MM.1S (cell line): ENCODE results near the gene NLGN1.

Experiments
- DNase-seq: peaks from one replicate; pipeline ENCODE4 v3.0.0-alpha.2; 2015
- H2AFZ ChIP-seq: fragments of 300-600 bp; sonication (generic); 2 replicates; pipeline ENCODE4 v1.6.0; 2016; ENCODE audit warnings: antibody characterized with exemption, low read length
- H3F3A ChIP-seq: fragments of 300-600 bp; sonication (generic); 2 replicates; pipeline ENCODE4 v1.6.1; 2016; ENCODE audit warnings: mild to moderate bottlenecking, antibody characterized with exemption, low read length, moderate library complexity, mixed read lengths; ENCODE audit not compliant: insufficient read depth
- H3K27ac ChIP-seq: fragments of 300-600 bp; sonication (generic); 2 replicates; pipeline ENCODE4 v1.5.1; 2016; ENCODE audit warnings: mild to moderate bottlenecking, low read length
- H3K27me3 ChIP-seq: fragments of 300-600 bp; sonication (generic); replicated peaks from 2 replicates; pipeline ENCODE4 v1.6.0; 2016; ENCODE audit warnings: low read length; ENCODE audit not compliant: insufficient read depth
- H3K36me3 ChIP-seq: fragments of 300-600 bp; sonication (generic); replicated peaks from 2 replicates; pipeline ENCODE4 v1.6.1; 2016; ENCODE audit warnings: mild to moderate bottlenecking, low read length, mixed read lengths; ENCODE audit not compliant: insufficient read depth
- H3K4me1 ChIP-seq: fragments of 300-600 bp; sonication (generic); 2 replicates; pipeline ENCODE4 v1.6.1; 2016; ENCODE audit warnings: low read length, mixed read lengths
- H3K4me2 ChIP-seq: fragments of 300-600 bp; sonication (generic); 2 replicates; pipeline ENCODE4 v1.6.0; 2016; ENCODE audit warnings: low read depth, low read length
- H3K4me3 ChIP-seq: fragments of 300-600 bp; sonication (generic); 2 replicates; pipeline ENCODE4 v1.5.1; 2016; ENCODE audit warnings: low read length, mixed read lengths
- H3K79me2 ChIP-seq: fragments of 300-600 bp; sonication (generic); 2 replicates; pipeline ENCODE4 v1.6.1; 2016; ENCODE audit warnings: mixed run types, low read length, mixed read lengths
- H3K9ac ChIP-seq: fragments of 300-600 bp; sonication (generic); 2 replicates; pipeline ENCODE4 v1.6.1; 2016; ENCODE audit warnings: low read length, mixed read lengths
- H3K9me2 ChIP-seq: fragments of 300-600 bp; sonication (generic); replicated peaks from 2 replicates; pipeline ENCODE4 v1.6.1; 2016; ENCODE audit warnings: mild to moderate bottlenecking, low read length, mixed read lengths; ENCODE audit not compliant: insufficient read depth
- H3K9me3 ChIP-seq: fragments of 300-600 bp; sonication (generic); replicated peaks from 2 replicates; pipeline ENCODE4 v1.6.1; 2016; ENCODE audit warnings: mild to moderate bottlenecking, low read length, mixed read lengths; ENCODE audit not compliant: insufficient read depth
- H4K20me1 ChIP-seq: fragments of 300-600 bp; sonication (generic); 2 replicates; pipeline ENCODE4 v1.6.1; 2016; ENCODE audit warnings: mild to moderate bottlenecking, low read length, moderate library complexity, mixed read lengths; ENCODE audit not compliant: insufficient read depth
- EZH2 ChIP-seq: fragments of 300-600 bp; sonication (generic); optimal IDR thresholded peaks from 2 replicates; pipeline ENCODE3; 2017; ENCODE audit warnings: low read depth, mild to moderate bottlenecking, antibody characterized with exemption, low read length, mixed read lengths
- EZH2phosphoT487 ChIP-seq: fragments of 300-600 bp; sonication (generic); IDR thresholded peaks from 2 replicates; pipeline ENCODE4 v1.6.1; 2018; ENCODE audit warnings: antibody characterized with exemption, low read length
- TF ChIP-seq, protein P1 (sequence below): fragments of 300-600 bp; sonication (generic); IDR thresholded peaks from 2 replicates; pipeline ENCODE4 v1.5.1; 2016; ENCODE audit warnings: antibody characterized with exemption, low read length, mixed read lengths

NLGN1 gene

GRCh38 chr3:174243171-174243570 lies 845.6 kb downstream of the NLGN1 start:
- no peak for TF ChIP-seq EZH2phosphoT487
- TF ChIP-seq EZH2, result no peak
- TF ChIP-seq, protein P1, sequence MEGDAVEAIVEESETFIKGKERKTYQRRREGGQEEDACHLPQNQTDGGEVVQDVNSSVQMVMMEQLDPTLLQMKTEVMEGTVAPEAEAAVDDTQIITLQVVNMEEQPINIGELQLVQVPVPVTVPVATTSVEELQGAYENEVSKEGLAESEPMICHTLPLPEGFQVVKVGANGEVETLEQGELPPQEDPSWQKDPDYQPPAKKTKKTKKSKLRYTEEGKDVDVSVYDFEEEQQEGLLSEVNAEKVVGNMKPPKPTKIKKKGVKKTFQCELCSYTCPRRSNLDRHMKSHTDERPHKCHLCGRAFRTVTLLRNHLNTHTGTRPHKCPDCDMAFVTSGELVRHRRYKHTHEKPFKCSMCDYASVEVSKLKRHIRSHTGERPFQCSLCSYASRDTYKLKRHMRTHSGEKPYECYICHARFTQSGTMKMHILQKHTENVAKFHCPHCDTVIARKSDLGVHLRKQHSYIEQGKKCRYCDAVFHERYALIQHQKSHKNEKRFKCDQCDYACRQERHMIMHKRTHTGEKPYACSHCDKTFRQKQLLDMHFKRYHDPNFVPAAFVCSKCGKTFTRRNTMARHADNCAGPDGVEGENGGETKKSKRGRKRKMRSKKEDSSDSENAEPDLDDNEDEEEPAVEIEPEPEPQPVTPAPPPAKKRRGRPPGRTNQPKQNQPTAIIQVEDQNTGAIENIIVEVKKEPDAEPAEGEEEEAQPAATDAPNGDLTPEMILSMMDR, result no peak

GRCh38 chr3:174247687-174248152 lies 850.2 kb downstream of the NLGN1 start:
- no peaks in the 10 kb centered on the region for H3K9me3 ChIP-seq
- H3K36me3 ChIP-seq, result no peaks in the 10 kb centered on the region
- no peak for DNase-seq
- no peak overlapping the region for H2AFZ ChIP-seq
- TF ChIP-seq EZH2phosphoT487 (no peak), EZH2 (no peak)
- TF ChIP-seq, protein P1, result no peak
- H3K9me2 ChIP-seq, result no peaks in the 10 kb centered on the region
- H3F3A ChIP-seq, result no peaks in the 10 kb centered on the region
- no peak overlapping the region for H3K4me2 ChIP-seq
- H3K9ac ChIP-seq, result no peak overlapping the region
- H3K4me3 ChIP-seq, result no peak overlapping the region
- no peaks in the 10 kb centered on the region for H4K20me1 ChIP-seq
- no peaks in the 10 kb centered on the region for H3K79me2 ChIP-seq
- no peaks in the 10 kb centered on the region for H3K4me1 ChIP-seq
- no peak overlapping the region for H3K27ac ChIP-seq
- no peaks in the 10 kb centered on the region for H3K27me3 ChIP-seq

More at GRCh38 chr3:174243171-174243570, 845.6 kb downstream of the NLGN1 start:
- Histone ChIP-seq H3K4me2 (no peak overlapping the region), H3K9me2 (no peaks in the 10 kb centered on the region), H3K27me3 (no peaks in the 10 kb centered on the region), H3K4me1 (no peaks in the 10 kb centered on the region), H3K79me2 (no peaks in the 10 kb centered on the region), H3K36me3 (no peaks in the 10 kb centered on the region), H2AFZ (no peak overlapping the region), H3K9me3 (no peaks in the 10 kb centered on the region), H3K9ac (no peak overlapping the region), H4K20me1 (no peaks in the 10 kb centered on the region), H3K4me3 (no peak overlapping the region), H3F3A (no peaks in the 10 kb centered on the region), H3K27ac (no peak overlapping the region)
- no peak for DNase-seq

DNA sequence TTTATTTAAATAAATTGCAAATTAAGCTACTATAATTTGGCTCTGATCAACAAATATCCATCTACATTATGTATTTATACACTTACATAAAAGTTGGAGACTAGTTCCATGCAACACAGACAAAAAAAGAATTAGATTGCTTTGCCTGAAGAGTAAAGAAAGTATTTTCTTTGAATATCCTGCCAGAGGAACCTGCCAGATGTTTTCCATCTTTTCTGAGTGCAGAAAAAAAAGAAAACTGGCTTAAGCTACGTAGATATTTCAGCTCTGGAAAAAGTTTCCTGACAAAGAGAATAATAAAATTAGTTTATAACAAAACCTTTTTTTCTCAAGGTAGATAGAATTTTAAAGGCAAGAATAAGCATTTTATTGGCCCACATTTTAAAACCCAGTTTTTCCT lies 854.1 kb downstream of the NLGN1 start:
- no peak for DNase-seq
- H3K27ac ChIP-seq, result no peak overlapping the region
- TF ChIP-seq EZH2, result no peak
- TF ChIP-seq, protein P1, result no peak

More for the DNA sequence above, 854.1 kb downstream of the NLGN1 start:
- no peaks in the 10 kb centered on the region for H3K9me2 ChIP-seq
- H2AFZ ChIP-seq, result no peak overlapping the region
- H3K9me3 ChIP-seq, result no peaks in the 10 kb centered on the region
- H3K36me3 ChIP-seq, result no peaks in the 10 kb centered on the region
- no peaks in the 10 kb centered on the region for H3K4me1 ChIP-seq
- H3K4me3 ChIP-seq, result no peak overlapping the region
- H3K27me3 ChIP-seq, result no peaks in the 10 kb centered on the region
- H3F3A ChIP-seq, result no peaks in the 10 kb centered on the region
- no peaks in the 10 kb centered on the region for H4K20me1 ChIP-seq
- H3K9ac ChIP-seq, result no peak overlapping the region
- H3K79me2 ChIP-seq, result no peaks in the 10 kb centered on the region
- H3K4me2 ChIP-seq, result no peak overlapping the region
